Gastrocnemius medialis (tissue), 4 donors: ENCODE results near the gene BCAP29. TPM values are rescaled to one million over a fixed set of nuclear protein-coding genes. Genes with fewer than 3 reads are reported as not detected.

ENCODE experiments used
- ATAC-seq, 2 donors: fragments of 150-250 bp; one replicate each; pipeline ENCODE4 v1.9.1; 2016
- DNase-seq, 2 donors: peaks; one replicate each; pipeline ENCODE4 v3.0.0-alpha.2; 2019
- H3K27ac ChIP-seq, 4 donors: fragments of 200-600 bp; sonication (generic); 1 replicate in 1 of 4; 2 replicates in 3 of 4; pipeline ENCODE4 v1.5.1; 2016 to 2018; ENCODE audit warnings: mild to moderate bottlenecking in 2 of 4, moderate library complexity in 1 of 4
- H3K27me3 ChIP-seq, 3 donors: fragments of 200-600 bp; sonication (generic) in 2 of 3; 1 replicate in 1 of 3; 2 replicates in 2 of 3; pipeline versions ENCODE4 v1.5.1 to v1.6.0; 2016 to 2019; ENCODE audit warnings: mild to moderate bottlenecking in 1 of 3, moderate library complexity in 1 of 3
- H3K36me3 ChIP-seq, 2 donors: fragments of 200-600 bp; sonication (generic) in 1 of 2; one replicate each; pipeline ENCODE4 v1.5.1; 2017 to 2018
- H3K4me1 ChIP-seq, 2 donors: fragments of 200-600 bp; sonication (generic) in 1 of 2; one replicate each; pipeline ENCODE4 v1.5.1; 2016 to 2017; ENCODE audit warnings: mild to moderate bottlenecking in 2 of 2
- H3K4me3 ChIP-seq, 4 donors: fragments of 200-600 bp; sonication (generic) in 3 of 4; 1 replicate in 1 of 4; 2 replicates in 3 of 4; pipeline ENCODE4 v1.5.1; 2016 to 2019; ENCODE audit warnings: mild to moderate bottlenecking in 2 of 4
- H3K9me3 ChIP-seq, 3 donors: fragments of 200-600 bp; sonication (generic) in 2 of 3; 1 replicate in 1 of 3; 2 replicates in 2 of 3; pipeline ENCODE4 v1.5.1; 2016 to 2019
- CTCF ChIP-seq, 5 experiments: fragments of 450-650 bp in 3 of 5; fragments of 200-600 bp in 2 of 5; sonication (generic) in 2 of 5; IDR thresholded peaks in 4 of 5; conservative IDR thresholded peaks in 1 of 5; 1 replicate in 4 of 5; 2 replicates in 1 of 5; pipeline ENCODE4 v1.5.1; 2016 to 2019; ENCODE audit warnings: antibody characterized with exemption in 5 of 5, mild to moderate bottlenecking in 3 of 5, moderate library complexity in 3 of 5
- POLR2A ChIP-seq, 2 donors: fragments of 450-650 bp; IDR thresholded peaks; one replicate each; pipeline ENCODE4 v1.6.1; 2017; ENCODE audit warnings: antibody characterized with exemption in 2 of 2, mild to moderate bottlenecking in 2 of 2, moderate library complexity in 2 of 2
- in situ Hi-C, 4 donors: fragments of 200-750 bp; cut with MboI; loops; one replicate each; pipeline versions ENCODE4 v1.15.0 to v1.8.0; 2017; ENCODE audit warnings: low sequenced_read_pairs in 4 of 4
- intact Hi-C: fragments of 100-400 bp; cut with DNase I; formaldehyde crosslinking; loops from one replicate; pipeline ENCODE4 v1.15.1; 2023; ENCODE audit warnings: low total_unique reads
- total RNA-seq, 4 donors: library from RNA; depleted of rRNA; stranded (reverse); fragments of >200 nt; gene quantifications; one replicate each; pipeline versions ENCODE4 v1.1.0 to v1.2.3, GENCODE V29; 2016

The BCAP29 gene
- total RNA-seq, 4 donors from 2014 or later: 125 to 152 (median 129) TPM

- TF ChIP-seq POLR2A (IDR thresholded peaks at IDR 0.05) (no peak), CTCF (IDR thresholded peaks at IDR 0.05 in 4 of 5, conservative IDR thresholded peaks at IDR 0.05 in 1 of 5) (no peak)
- in situ Hi-C loops (no loop called here), intact Hi-C loops (no loop called here)
- peaks cover 0 to 3% of the 10 kb centered on the region in 2 donors for H3K4me1 ChIP-seq
- no peaks in the 10 kb centered on the region for H3K36me3 ChIP-seq
- no peaks in the 10 kb centered on the region for H3K9me3 ChIP-seq
- peaks cover 0 to 4% (median 3%) of the 10 kb centered on the region in 3 donors for H3K27me3 ChIP-seq
- ATAC-seq (no peak), DNase-seq (no peak)
- no peak overlapping the region for H3K4me3 ChIP-seq
- H3K27ac ChIP-seq: no peak overlapping the region
These were observed 86.7 kb downstream of the BCAP29 start for GRCh38 chr7:107666790-107667189.

GRCh38 chr7:107667341-107667740 is 87.3 kb downstream of the BCAP29 start:
- Histone ChIP-seq H3K4me3 (no peak overlapping the region), H3K27ac (no peak overlapping the region), H3K9me3 (no peaks in the 10 kb centered on the region), H3K27me3 (no peaks in the 10 kb centered on the region), H3K36me3 (no peaks in the 10 kb centered on the region), H3K4me1 (no peaks in the 10 kb centered on the region)
- intact Hi-C loops: no loop called here
- no peak for TF ChIP-seq CTCF (IDR thresholded peaks at IDR 0.05 in 4 of 5, conservative IDR thresholded peaks at IDR 0.05 in 1 of 5)
- no peak for TF ChIP-seq POLR2A (IDR thresholded peaks at IDR 0.05)
- DNase-seq (no peak), ATAC-seq (no peak)
- in situ Hi-C loops: no loop called here

GRCh38 chr7:107668296-107668695 is 88.2 kb downstream of the BCAP29 start:
- no peak overlapping the region for H3K4me3 ChIP-seq
- no peak for ATAC-seq
- no peaks in the 10 kb centered on the region for H3K27me3 ChIP-seq
- TF ChIP-seq POLR2A (IDR thresholded peaks at IDR 0.05) (no peak), CTCF (IDR thresholded peaks at IDR 0.05 in 4 of 5, conservative IDR thresholded peaks at IDR 0.05 in 1 of 5) (no peak)
- no peaks in the 10 kb centered on the region for H3K4me1 ChIP-seq
- H3K27ac ChIP-seq: no peak overlapping the region
- DNase-seq: no peak
- no peaks in the 10 kb centered on the region for H3K36me3 ChIP-seq
- in situ Hi-C loops: no loop called here
- H3K9me3 ChIP-seq: no peaks in the 10 kb centered on the region
- intact Hi-C loops: no loop called here

Other genes starting within 250 kb of the BCAP29 start
- not detected for gene GPR22, start 110.2 kb upstream of the BCAP29 start, total RNA-seq
- 10 to 100 TPM; 20.8 to 49.7 (median 25.7) TPM for gene COG5, start 16.3 kb upstream of the BCAP29 start, total RNA-seq
- 1 to 10 TPM; 3.1 to 5.8 (median 3.6) TPM for gene DUS4L, start 16.3 kb upstream of the BCAP29 start, total RNA-seq
- 1 to 10 TPM in 1 of 4 donors, under 1 TPM in 2, not detected in 1; 0.09 to 2.5 (median 0.20) TPM for gene SLC26A4, start 80.6 kb downstream of the BCAP29 start, total RNA-seq
- gene CBLL1, start 163.9 kb downstream of the BCAP29 start, total RNA-seq: 10 to 100 TPM; 21.6 to 49.6 (median 34.8) TPM
- 10 to 100 TPM in 1 of 4 donors, not detected in 3; 12.7 TPM for gene SLC26A3, start 223.0 kb downstream of the BCAP29 start, total RNA-seq